AG08395 (cell line): ENCODE results near the gene GGA3.
"Not testable (repeated sequence)": the region's sequence is repeated elsewhere in the genome, so short reads cannot be mapped to it uniquely, and the experiment has no call there.

ENCODE experiments used
- DNase-seq: peaks from one replicate; pipeline ENCODE4 v3.0.0; 2012; ENCODE audit warnings: mixed read lengths, low spot score

The GGA3 gene

GRCh38 chr17:75261336-75262111, at the start of gene GGA3, which contains the start of gene MRPS7:
Gene GGA3 (minus strand): TSS chr17:75261606. CDS start chr17:75261587, 19 bp downstream.
Gene MRPS7 (plus strand): TSS chr17:75261879. CDS start chr17:75261901, 22 bp downstream.
- peak; percentile 96 for DNase-seq

GRCh38 chr17:75308732-75309629, 47.6 kb upstream of the GGA3 start:
- no peak for DNase-seq

- DNase-seq: no peak
Observed at GRCh38 chr17:75307957-75308731, 46.7 kb upstream of the GGA3 start.

- DNase-seq: no peak
Observed at GRCh38 chr17:75301502-75302206, 40.2 kb upstream of the GGA3 start.

- DNase-seq: no peak
Observed at GRCh38 chr17:75301049-75301448, 39.6 kb upstream of the GGA3 start.

GRCh38 chr17:75300280-75300679, 38.9 kb upstream of the GGA3 start:
- DNase-seq: no peak

GRCh38 chr17:75295201-75296158, 34.1 kb upstream of the GGA3 start:
- DNase-seq: no peak

GRCh38 chr17:75292810-75293448, 31.5 kb upstream of the GGA3 start:
- not testable (repeated sequence) for DNase-seq

- peak; percentile 35 for DNase-seq
Observed at GRCh38 chr17:75289832-75290337, 28.5 kb upstream of the GGA3 start.

GRCh38 chr17:75289115-75289831, 27.9 kb upstream of the GGA3 start, which contains the start of gene SLC25A19:
Gene SLC25A19 (minus strand): TSS chr17:75289433. CDS start chr17:75286764, 2,669 bp downstream.
- peak; percentile 100 for DNase-seq

- DNase-seq: no peak
Observed at GRCh38 chr17:75288770-75289114, 27.3 kb upstream of the GGA3 start.

- DNase-seq: no peak
Observed at GRCh38 chr17:75288359-75288758, 27.0 kb upstream of the GGA3 start.

- no peak for DNase-seq
Observed at GRCh38 chr17:75287221-75287620, 25.8 kb upstream of the GGA3 start.

GRCh38 chr17:75285123-75285522, 23.7 kb upstream of the GGA3 start:
- no peak for DNase-seq

- not testable (repeated sequence) for DNase-seq
Observed at GRCh38 chr17:75280189-75280588, 18.8 kb upstream of the GGA3 start.

GRCh38 chr17:75277664-75278071, 16.3 kb upstream of the GGA3 start:
- DNase-seq: peak; percentile 85

GRCh38 chr17:75273977-75274708, 12.7 kb upstream of the GGA3 start:
- DNase-seq: peak; percentile 67

GRCh38 chr17:75272848-75273184, 11.4 kb upstream of the GGA3 start:
- DNase-seq: no peak
